GM21526 (cell line): ENCODE results near the gene MCM6.

Source experiments
- ATAC-seq: cut with Tn5 transposase; IDR thresholded peaks from one replicate; pipeline ENCODE4 v1.9.1; 2021; ENCODE audit warnings: moderate library complexity; ENCODE audit not compliant: unreplicated experiment, low FRiP score

MCM6 gene

DNA sequence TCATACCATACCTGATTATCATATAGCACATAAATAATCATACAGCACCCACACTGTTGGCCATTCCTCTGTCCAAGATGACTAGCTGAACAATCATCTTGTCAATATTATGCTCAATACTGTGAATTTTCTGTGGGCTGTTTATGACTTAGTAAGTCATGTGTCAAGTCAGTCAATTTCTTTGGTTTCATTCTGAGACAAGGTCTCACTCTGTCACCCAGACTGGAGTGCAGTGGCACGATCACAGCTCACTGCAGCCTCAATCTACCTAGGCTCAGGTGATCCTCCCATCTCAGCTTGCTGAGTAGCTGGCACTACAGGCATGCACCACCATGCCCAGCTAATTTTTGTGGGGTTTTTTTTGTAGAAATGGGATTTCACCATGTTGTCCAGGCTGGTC is 5.7 kb downstream of the MCM6 start:
- no peak for ATAC-seq

DNA sequence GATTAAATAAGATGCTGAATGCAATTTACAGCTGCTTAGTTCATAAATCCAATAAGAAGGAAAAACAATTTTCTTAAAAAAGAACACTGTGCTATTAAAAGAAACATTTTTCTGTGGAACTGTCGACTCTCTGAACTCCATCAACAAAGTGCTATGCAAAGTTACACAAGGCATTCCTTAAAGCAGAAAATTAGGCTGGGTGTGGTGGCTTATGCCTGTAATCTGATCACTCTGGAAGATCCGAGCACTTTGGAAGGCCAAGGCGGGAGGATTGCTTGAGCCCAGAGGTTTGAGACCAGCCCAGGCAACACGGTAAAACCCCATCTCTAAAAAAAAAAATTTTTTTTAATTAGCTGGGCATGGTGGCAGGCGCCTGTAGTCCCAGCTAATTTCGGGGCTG is 13.0 kb downstream of the MCM6 start:
- ATAC-seq, result no peak

DNA sequence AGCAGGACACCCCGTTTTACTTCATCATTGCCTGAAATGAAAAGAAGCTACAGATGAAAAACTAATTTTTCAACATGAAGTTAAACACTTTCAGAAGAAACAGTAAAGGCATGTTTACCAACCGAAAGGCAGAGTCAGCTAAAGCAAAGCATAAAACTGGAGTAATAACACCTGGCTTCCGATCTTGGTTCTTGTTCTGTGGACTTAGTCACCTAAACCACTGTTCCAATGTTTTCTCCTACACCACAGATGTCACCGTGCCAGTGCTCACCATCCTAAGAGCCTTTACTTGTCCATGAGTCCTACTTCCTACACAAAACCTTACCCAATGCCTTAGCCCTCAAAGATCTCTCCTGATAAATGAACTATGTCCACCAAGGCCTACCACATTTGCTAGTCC is 13.5 kb downstream of the MCM6 start:
- no peak for ATAC-seq

DNA sequence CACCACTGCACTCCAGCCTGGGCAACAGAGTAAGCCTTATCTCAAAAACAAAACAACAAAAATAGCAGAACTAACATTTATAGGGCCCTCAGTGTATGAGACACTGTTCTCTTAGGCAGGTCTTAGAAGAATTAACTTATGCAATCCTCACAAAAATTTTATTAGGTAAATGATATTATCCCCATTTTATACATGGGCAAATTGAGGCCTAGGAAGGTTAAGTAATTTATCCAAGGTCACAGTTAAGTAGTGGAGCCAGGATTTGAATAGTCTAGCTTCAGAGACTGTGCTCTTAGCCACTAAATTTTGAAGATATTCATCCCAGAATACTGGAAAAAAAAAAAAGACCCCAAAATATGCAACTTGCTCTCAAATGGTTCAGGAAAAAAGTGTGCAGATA is 22.8 kb downstream of the MCM6 start:
- no peak for ATAC-seq

DNA sequence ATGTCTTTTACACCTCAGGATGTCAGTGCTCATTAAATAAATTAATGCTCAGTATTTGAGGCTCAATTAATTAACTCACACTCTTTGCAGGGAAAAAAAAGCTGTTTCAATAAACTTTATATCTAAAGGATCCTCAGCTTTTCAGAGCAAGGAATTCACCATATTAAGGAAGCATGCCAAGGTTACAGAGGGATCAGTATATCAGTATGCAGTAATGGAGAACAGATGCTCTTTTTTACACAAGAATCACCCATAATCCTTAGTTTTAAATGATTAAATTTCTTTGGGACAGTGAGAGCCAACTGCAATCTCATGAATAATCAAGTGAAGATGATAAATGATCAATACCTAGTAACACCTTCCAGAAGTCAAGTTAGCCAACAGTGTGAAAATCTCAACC is 24.4 kb downstream of the MCM6 start:
- ATAC-seq, result no peak

DNA sequence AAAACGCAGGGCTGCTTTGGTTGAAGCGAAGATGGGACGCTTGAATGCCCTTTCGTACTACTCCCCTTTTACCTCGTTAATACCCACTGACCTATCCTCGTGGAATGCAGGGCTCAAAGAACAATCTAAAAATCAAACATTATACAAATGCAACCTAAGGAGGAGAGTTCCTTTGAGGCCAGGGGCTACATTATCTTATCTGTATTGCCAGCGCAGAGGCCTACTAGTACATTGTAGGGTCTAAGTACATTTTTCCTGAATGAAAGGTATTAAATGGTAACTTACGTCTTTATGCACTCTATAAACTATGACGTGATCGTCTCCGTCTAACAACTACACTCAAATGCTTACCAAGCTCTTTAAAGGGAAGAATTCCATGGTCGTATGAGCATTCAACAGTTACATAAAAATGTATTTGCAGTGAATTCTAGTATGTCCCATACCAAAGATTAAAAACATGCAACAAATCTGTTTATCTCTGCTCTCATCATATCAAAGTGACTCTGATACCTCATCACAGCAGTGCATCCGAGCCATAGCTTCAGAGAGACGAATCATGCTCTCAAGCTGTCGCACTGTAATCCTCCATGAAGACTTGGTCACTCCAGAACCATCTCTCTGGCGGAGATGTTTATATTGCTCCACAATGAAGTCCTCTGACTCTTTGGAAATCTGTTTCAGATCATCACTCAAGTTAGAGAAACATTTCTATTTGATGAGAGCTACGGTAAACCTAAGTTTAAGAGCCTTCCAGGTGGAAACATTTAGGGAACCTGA is 25.2 kb downstream of the MCM6 start:
- no peak for ATAC-seq

DNA sequence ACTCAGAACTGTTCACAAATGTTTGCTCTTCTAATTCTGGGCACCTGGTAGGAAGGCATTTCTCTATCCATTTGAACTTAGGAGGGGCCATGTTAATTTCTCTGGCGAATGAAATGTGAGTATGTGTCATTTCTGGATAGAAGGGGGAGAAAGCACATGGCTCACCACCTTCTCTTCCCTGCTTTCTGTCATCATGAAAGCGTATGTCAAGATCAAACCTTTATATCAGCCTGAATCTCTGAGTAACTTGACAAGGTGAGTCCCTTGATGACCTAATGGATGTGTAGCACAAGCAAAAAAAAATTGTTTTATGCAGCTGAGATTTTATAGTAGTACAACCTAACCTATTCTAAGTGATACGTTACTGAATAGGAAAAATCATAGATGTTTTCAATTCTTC is 27.2 kb downstream of the MCM6 start:
- no peak for ATAC-seq

DNA sequence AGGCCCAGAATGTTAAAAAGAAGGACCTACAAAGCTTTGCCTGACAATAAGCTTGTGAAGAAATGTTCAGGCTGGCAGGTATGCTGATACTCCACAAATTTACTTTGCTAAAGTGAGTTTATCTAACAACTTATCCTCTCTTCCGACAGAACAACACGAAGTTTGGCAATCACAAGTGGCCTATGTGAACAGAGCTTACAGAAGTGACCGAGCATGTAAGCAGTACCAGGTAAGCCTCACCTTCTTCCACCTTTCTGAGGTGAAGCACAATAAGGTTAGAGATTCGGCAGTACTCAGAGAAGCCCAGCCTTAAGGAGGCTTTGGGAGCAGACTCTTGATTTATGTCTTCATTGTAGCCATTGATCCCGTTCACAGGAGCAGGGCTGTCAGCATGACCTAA is 30.2 kb downstream of the MCM6 start:
- ATAC-seq, result no peak

DNA sequence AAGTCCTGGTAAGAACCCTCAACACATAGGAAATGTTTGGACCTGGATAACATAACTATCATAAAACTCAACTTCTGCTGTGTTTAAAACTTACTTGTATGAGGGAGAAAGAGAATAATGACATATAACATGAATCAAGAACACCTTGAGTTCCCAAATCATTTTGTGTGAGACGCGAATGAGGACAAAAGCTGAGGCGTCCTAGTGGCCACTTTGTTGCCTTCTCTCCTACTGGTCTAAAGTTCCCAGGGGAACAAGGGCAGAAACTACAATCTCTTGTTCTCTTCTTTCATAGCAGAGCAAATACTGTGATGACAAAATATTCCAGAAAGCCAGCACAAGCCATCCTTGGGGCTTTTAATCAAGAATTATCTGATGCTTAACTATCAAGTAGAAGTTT is 31.0 kb downstream of the MCM6 start:
- no peak for ATAC-seq

DNA sequence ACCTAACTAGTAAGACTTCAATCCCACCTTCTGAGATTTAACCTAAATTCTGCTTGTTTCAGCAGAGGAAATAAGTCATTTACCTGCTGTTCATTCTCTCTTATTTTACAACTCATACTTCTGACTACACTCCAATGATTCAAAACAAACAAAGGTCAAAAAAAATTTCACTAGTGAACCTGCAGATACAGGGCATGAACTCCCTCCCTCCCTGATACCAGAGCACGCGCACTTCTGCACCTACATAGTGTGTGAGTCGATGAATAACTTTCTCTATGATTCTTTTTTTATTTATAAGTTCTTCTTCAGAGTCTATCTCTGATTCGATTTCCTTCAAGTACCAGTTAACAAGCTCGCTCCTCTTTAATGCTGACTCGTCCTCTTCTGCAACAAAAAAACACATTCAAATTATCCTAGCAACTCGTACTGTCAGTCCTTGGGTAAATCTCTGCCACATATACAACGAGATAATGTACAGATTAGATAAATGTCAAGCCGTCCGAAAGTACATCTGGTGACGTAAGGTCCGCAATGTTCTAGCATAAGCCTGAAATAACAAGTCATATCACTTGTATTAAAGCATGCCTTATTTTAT is 31.8 kb downstream of the MCM6 start:
- ATAC-seq, result no peak

DNA sequence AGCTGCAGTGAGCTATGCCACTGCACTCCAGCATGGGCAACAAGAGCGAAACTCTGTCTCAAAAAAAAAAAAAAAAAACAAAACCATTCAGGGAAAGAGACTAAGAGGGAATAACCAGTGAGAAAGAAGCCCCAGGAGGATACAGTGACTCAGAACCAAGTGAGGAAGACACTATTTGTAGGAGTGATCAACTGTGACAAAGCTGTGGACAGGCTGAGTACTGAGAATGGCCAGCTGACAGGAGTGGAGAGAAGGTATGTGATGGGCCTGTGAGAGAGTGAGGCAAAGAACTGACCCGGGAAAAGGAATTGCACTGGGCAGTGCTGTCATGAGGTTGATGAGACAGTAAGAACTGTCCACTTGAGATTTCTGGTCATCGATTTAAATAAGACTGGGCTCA is 32.6 kb downstream of the MCM6 start:
- no peak for ATAC-seq

DNA sequence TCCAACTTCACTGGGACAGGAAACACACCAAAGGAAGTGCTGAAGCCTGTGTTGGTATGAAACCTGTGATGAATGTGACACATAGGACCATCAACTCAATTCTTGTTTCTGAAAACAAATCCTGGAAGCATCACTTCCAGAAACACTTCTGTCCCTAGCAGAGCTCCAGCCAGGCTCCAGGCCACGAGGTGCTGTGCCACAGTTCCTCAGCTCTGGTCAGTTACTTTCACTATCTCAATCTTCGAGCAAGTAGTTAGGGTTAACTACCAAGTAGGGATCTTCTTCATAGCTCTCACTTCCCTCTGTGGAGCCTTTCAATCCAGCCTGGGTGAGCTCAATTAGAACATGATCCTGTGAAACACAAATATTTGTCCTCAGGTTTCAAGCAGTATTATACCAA is 35.6 kb downstream of the MCM6 start:
- ATAC-seq, result no peak

DNA sequence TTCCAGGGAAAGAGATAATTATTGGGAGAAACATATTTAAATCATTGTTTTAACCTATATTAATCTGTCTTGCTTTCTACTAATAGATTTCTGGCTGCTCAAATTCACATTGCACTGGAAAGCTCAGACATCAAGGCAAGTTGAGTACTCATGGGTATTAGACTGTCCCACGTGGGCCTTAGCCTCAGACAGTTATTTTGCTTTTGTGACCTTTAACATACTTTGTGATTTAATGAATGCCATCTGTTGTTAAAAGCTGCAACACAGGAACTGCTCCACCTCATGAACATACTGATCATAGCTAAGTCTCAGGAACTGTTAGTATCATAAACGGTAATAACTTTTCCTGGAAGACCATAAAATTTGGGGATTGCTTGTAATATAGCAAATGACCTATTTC is 36.5 kb downstream of the MCM6 start:
- no peak for ATAC-seq

DNA sequence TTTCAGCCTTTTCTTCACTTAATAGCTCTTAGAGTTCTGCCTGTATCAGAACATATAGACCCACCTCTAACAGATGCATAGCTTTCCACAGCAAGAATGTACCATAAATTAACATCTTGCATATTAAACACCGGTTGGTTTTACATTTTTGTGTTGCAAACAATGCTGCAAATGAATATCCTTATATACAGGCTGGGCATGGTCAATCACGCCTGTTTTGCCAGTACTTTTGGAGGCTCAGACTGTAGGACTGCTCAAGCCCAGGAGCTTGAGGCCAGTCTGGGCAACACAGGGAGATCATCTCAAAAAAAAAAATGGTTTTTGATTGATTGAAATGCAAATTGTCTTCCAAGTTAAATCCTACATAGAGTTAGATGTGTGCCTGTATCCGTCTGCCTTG is 37.7 kb downstream of the MCM6 start:
- no peak for ATAC-seq

DNA sequence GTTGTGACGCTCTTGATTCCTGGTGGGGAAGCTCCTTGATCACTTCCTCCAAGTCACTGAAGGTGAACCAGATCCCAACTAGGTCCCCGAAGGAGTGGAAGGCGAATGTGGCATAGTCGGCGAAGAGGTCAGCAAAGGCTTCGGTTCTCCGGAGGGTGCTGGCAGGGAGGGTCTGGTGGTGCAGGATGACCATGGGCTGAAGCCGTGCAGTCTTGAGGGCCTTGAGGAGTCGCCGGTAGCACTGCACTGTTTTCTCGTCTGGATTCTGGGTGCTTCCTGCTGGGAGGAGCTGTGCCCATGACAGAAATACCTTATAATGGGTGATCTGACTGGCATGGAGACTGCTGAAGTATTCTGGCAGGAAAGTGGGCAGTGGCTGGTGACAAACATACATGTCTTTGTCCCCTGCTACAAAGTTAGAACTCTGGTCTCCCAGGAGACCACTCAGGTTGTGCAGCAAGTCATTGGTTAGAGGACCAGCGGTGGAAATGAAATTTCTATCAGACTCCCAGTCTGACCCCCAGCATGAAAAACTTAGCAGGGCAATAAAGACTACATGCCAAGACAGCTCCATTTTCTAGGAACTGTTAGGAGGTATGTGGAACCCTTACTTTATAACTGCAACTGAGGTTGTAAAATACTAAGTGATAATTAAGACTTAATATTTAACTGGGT is 39.5 kb downstream of the MCM6 start, which contains the start of gene LCT:
LCT (minus strand) TSS at position 589 of the 675 bp plus-strand sequence; CDS start at position 574, 15 bp downstream.
- no peak for ATAC-seq

DNA sequence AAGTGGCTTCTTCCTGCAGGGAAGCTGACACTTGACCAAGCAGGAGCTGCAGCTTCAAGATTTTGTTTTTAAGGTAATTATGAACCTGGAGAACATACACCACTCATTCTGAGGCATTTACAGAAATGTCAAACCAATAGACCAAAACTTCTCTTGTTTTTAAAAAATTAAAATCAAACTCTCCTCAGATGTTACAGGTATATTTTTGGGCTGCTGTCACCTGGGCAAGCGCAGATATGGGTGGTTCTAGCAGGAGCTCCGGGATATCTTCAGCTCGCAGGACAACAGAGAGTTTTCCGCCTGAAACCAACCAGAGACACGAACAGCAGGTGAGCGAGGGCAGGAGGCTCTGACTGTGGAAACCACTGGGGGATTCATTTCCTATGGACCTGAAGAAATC is 43.4 kb downstream of the MCM6 start:
- no peak for ATAC-seq

DNA sequence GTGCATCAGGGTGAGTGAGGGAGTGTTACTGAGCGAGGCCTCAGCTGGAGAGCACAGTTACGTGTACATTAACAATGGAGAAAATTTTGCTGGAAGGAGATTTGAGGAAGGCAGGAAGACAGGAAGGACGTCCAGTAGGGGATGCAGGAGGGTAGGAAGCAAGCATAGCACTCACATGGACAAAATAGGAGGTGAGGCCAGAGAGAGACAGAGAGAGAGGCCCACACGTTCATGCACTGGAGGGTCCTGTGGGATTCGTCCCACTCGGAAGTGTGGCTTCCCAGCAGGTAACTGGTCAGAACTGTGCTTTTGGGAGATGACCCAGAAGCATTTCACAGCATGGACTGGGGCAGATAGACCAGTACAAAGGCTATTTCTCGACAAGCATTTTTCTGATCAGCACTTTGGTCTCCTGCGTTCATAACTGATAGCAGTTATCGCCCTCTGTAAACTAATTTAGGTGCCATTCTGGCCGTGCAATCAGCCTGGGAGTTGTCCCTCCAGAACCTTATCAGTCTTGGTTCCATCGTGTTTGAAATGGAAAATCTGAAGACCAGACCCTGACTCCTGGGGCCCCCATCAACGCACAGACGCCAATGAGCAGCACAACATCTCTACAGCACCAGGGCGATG is 44.9 kb downstream of the MCM6 start:
- no peak for ATAC-seq

DNA sequence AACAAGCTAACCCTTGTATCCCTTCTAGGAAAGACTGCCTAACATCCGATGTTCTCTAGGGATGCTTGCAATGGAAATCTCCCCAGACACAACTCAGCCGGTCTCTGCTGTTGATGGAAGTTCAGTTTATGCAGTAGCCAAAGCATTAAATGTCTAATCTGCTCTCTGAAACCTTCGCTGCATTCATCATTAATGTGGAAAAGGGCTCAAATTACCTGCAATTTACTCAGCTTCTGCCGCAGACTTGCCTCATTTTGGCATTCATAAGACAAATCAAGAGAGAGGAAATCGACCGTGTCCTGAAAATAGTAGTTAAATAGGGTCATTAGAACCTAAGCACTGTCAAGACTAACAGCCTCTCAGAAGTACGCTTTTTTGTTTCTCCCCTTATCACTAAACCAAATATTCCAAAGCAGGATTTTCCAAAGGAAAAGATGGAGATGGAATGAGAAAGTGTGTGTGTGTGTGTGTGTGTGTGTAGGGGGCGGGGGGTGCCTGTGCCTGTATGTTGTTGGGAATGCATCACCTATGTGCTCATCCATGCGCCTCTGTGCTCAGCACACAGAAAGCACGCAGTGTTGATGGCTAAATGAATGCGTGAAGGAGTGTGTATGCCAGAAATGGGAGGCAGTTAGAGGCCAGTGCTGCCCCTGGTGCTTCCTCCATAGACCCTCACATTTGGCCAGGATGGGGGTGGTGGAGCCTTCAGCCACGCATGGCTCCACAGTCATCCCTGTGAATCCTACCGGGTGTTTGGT is 46.7 kb downstream of the MCM6 start:
- no peak for ATAC-seq

DNA sequence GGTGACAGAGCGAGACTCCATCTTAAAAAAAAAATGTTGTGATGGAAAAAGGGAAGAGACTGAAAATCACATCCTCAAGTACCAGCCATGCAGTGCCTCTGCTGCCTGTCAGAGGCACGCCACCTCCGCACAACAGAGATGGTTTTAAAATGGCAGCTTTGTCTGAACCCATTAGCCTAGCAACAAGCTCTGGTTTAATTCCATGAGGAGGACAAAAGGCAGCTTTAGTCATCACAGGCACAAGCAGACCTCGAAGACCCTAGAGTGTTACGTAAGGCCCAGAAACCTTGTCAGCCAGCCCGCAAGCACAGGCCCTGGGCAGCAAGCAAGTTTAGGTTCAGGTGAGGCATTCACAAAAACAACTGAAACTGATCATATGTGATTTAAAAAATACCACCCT is 49.7 kb downstream of the MCM6 start:
- ATAC-seq, result no peak

DNA sequence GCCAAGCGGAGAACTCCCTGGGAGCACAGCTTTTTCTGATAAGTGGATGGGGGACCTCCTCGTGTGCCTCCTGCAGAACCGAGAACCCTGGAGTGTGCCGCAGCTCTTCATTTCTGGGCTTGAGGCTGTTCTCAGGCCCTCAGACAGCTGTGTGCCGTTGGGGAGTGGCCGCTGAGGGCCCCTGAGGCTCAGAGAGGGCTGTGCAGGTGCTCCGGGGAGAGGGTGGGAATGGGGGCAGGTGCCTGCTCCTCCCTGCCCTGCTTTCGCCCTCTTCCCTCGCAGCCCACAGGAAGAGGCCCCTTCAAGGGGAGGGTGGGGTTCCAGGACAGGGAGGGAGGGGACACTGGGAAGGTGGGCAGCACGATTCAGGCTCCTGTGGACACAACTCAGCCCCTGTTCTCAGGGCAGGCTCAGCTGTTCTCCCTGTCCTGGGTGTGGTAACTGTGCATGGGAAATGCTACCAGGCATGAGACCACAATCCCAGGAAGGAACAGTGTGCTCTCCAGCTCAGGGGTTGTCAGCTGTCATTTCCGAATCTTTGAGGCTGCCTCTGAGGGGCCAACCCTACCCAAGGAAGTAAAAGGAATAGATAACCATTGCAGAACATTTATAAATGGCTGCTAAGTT is 50.6 kb downstream of the MCM6 start:
- no peak for ATAC-seq
